Endothelial cell of umbilical vein (primary cell): ENCODE data around the gene SIGLEC6. TPM values are rescaled to one million over a fixed set of nuclear protein-coding genes. Genes with fewer than 3 reads are reported as not detected.

Experiments used
- BruUV-seq: library from RNA; stranded (reverse); fragments of 400-500 nt; replicated peaks from 2 replicates; lab custom pipeline; 2021; lab: Mats Ljungman, UMichigan
- CTCF ChIA-PET: fragments of 300-600, 350-600 bp; sonication (Branson Sonifier 250); formaldehyde crosslinking; loops from one replicate; lab custom pipeline; 2021; ENCODE audit warnings: antibody characterized with exemption, inconsistent platforms; lab: Charles Lee
- POLR2A ChIA-PET: fragments of 300-600, 350-600 bp; sonication (Branson Sonifier 250); formaldehyde crosslinking; loops from one replicate; lab custom pipeline; 2021; ENCODE audit warnings: antibody characterized with exemption, inconsistent platforms; lab: Charles Lee
- DNase-seq: peaks from one replicate; pipeline ENCODE4 v3.0.0-alpha.2; 2011; ENCODE audit warnings: low read depth, low spot score
- FAIRE-seq: peaks from 2 replicates; lab custom pipeline; 2011; peaks lifted over from hg19 to GRCh38; lab: Jason Lieb, UNC
- H2AFZ ChIP-seq: 2 replicates; pipeline ENCODE4 v1.6.0; 2012; ENCODE audit warnings: low read depth, low read length, control low read depth, inconsistent platforms
- H3K27ac ChIP-seq: 2 replicates; pipeline ENCODE4 v1.5.1; 2011; ENCODE audit warnings: low read depth, mild to moderate bottlenecking, control low read depth, low read length, moderate library complexity; ENCODE audit not compliant: insufficient read depth
- H3K27me3 ChIP-seq, 2 experiments: 2 replicates each; pipeline versions ENCODE4 v1.6.0 to v1.6.1; 2011; ENCODE audit warnings: low read length in 2 of 2, mixed read lengths in 1 of 2; ENCODE audit not compliant: control insufficient read depth in 2 of 2, insufficient read depth in 2 of 2
- H3K36me3 ChIP-seq, 2 experiments: 2 replicates in 1 of 2; 3 replicates in 1 of 2; pipeline ENCODE4 v1.5.1; 2011; ENCODE audit warnings: low read length in 2 of 2, mild to moderate bottlenecking in 1 of 2, moderate library complexity in 1 of 2; ENCODE audit not compliant: control insufficient read depth in 2 of 2, insufficient read depth in 2 of 2; ENCODE audit errors: extremely low read depth in 1 of 2
- H3K4me1 ChIP-seq: 3 replicates; pipeline ENCODE4 v1.5.1; 2011; ENCODE audit warnings: mild to moderate bottlenecking, low read length; ENCODE audit not compliant: control insufficient read depth, insufficient read depth; ENCODE audit errors: extremely low read depth
- H3K4me2 ChIP-seq: 2 replicates; pipeline ENCODE4 v1.6.1; 2011; ENCODE audit warnings: low read length, control low read depth, mixed read lengths; ENCODE audit not compliant: insufficient read depth
- H3K4me3 ChIP-seq, 3 experiments: fragments of 200-600 bp in 1 of 3; sonication (generic), shearing (Covaris generic) in 1 of 3; replicated peaks in 1 of 3; 2 replicates each; pipeline ENCODE4 v1.5.1; 2011 to 2016; ENCODE audit warnings: control low read depth in 3 of 3, low read length in 3 of 3, mild to moderate bottlenecking in 2 of 3, inconsistent platforms in 1 of 3, low read depth in 1 of 3, moderate library complexity in 1 of 3; ENCODE audit not compliant: insufficient read depth in 1 of 3
- H3K79me2 ChIP-seq: 2 replicates; pipeline ENCODE4 v1.6.0; 2012; ENCODE audit warnings: low read length, inconsistent platforms; ENCODE audit not compliant: control insufficient read depth, insufficient read depth
- H3K9ac ChIP-seq: replicated peaks from 2 replicates; pipeline ENCODE3; 2011; ENCODE audit warnings: low read length, control low read depth; ENCODE audit not compliant: insufficient read depth; ENCODE audit errors: extremely low read depth
- H3K9me1 ChIP-seq: replicated peaks from 3 replicates; pipeline ENCODE4 v1.6.0; 2011; ENCODE audit warnings: mild to moderate bottlenecking, low read length; ENCODE audit not compliant: control insufficient read depth, insufficient read depth; ENCODE audit errors: extremely low read depth
- H3K9me3 ChIP-seq: replicated peaks from 2 replicates; pipeline ENCODE4 v1.5.1; 2012; ENCODE audit warnings: low read length, inconsistent platforms; ENCODE audit not compliant: control insufficient read depth, insufficient read depth
- H4K20me1 ChIP-seq: replicated peaks from 2 replicates; pipeline ENCODE3; 2011; ENCODE audit warnings: mild to moderate bottlenecking, low read length; ENCODE audit not compliant: control insufficient read depth, insufficient read depth; ENCODE audit errors: extremely low read depth
- CTCF ChIP-seq, 2 donors: IDR thresholded peaks; 1 replicate in 1 of 2; 2 replicates in 1 of 2; pipeline ENCODE4 v1.5.1; 2011; ENCODE audit warnings: low read length in 2 of 2, mild to moderate bottlenecking in 2 of 2, moderate library complexity in 2 of 2, control low read depth in 1 of 2, inconsistent platforms in 1 of 2, low read depth in 1 of 2; ENCODE audit not compliant: insufficient read depth in 1 of 2; ENCODE audit errors: extremely low read depth in 1 of 2
- EZH2 ChIP-seq: IDR thresholded peaks from 2 replicates; pipeline ENCODE4 v1.6.1; 2012; ENCODE audit warnings: borderline replicate concordance, low read depth, mild to moderate bottlenecking, moderate library complexity, low read length, inconsistent platforms; ENCODE audit not compliant: severe bottlenecking
- FOS ChIP-seq: IDR thresholded peaks from 2 replicates; pipeline ENCODE4 v1.6.1; 2011; ENCODE audit warnings: mild to moderate bottlenecking, low read length, moderate library complexity, borderline replicate concordance; ENCODE audit not compliant: insufficient read depth
- GATA2 ChIP-seq: IDR thresholded peaks from 2 replicates; pipeline ENCODE4 v1.7.0; 2011; ENCODE audit warnings: low read depth, mild to moderate bottlenecking, moderate library complexity, mixed read lengths, low read length; ENCODE audit not compliant: insufficient read length, insufficient read depth
- JUN ChIP-seq: IDR thresholded peaks from 2 replicates; pipeline ENCODE4 v1.6.1; 2011; ENCODE audit warnings: borderline replicate concordance, low read depth; ENCODE audit not compliant: insufficient read length, insufficient read depth
- MAX ChIP-seq: IDR thresholded peaks from 2 replicates; pipeline ENCODE4 v1.6.1; 2011; ENCODE audit not compliant: insufficient read depth, insufficient read length
- MYC ChIP-seq: IDR thresholded peaks from one replicate; pipeline ENCODE4 v1.6.1; 2011; ENCODE audit warnings: mild to moderate bottlenecking, low read depth, low read length
- POLR2A ChIP-seq: IDR thresholded peaks from 2 replicates; pipeline ENCODE4 v1.6.1; 2012; ENCODE audit warnings: low read depth, mild to moderate bottlenecking, control low read depth, low read length
- POLR2AphosphoS5 ChIP-seq: IDR thresholded peaks from 2 replicates; pipeline ENCODE4 v1.6.1; 2012; ENCODE audit warnings: low read depth, mild to moderate bottlenecking, control low read depth, low read length, moderate library complexity; ENCODE audit not compliant: insufficient read depth
- dilution Hi-C: fragments of 300-500 bp; cut with MboI; formaldehyde crosslinking; loops from one replicate; pipeline ENCODE4 v1.15.0; 2019; ENCODE audit warnings: low sequenced_read_pairs; ENCODE audit not compliant: extremely low pct_ligation_motif_present
- intact Hi-C: fragments of 100-400 bp; cut with micrococcal nuclease; formaldehyde crosslinking; loops from one replicate; pipeline ENCODE4 v1.10.0; 2022
- polyA plus RNA-seq, 4 experiments: library from polyadenylated mRNA; depleted of rRNA in 3 of 4; stranded (reverse) in 3 of 4; unstranded in 1 of 4; fragments of >200 nt; gene quantifications; 2 replicates each; pipeline versions ENCODE4 v1.2.1 to v1.2.3, GENCODE V29; 2011 to 2012; ENCODE audit warnings: missing spikeins in 1 of 4
- total RNA-seq: library from RNA; stranded (reverse); gene quantifications from 2 replicates; pipeline ENCODE4 v1.2.3, GENCODE V29; 2021

The SIGLEC6 gene
- total and polyA plus RNA-seq, 2 donors (not counting 3 experiments of a cell fraction or from before 2014, with no cell fraction given): not detected

- Histone ChIP-seq H4K20me1 (no peaks in the 10 kb centered on the region), H3K4me3 (no peak overlapping the region), H3K9me3 (no peaks in the 10 kb centered on the region), H3K9me1 (no peaks in the 10 kb centered on the region), H3K27me3 (no peaks in the 10 kb centered on the region), H3K27ac (no peak overlapping the region), H3K9ac (no peak overlapping the region), H2AFZ (no peak overlapping the region), H3K36me3 (no peaks in the 10 kb centered on the region), H3K4me1 (peaks cover 28% of the 10 kb centered on the region), H3K4me2 (no peak overlapping the region), H3K79me2 (no peaks in the 10 kb centered on the region)
- no TSS peak for BruUV-seq
- POLR2A ChIA-PET: no interaction called here
- no peak for TF ChIP-seq MYC
- no peak for TF ChIP-seq GATA2
- TF ChIP-seq FOS: no peak
- TF ChIP-seq MAX: no peak
- TF ChIP-seq JUN: no peak
- TF ChIP-seq POLR2AphosphoS5: no peak
- no peak for TF ChIP-seq POLR2A
- no peak for TF ChIP-seq EZH2
- TF ChIP-seq CTCF (IDR thresholded peaks at IDR 0.05; ENCODE audit: extremely low read depth in 1 of 2, insufficient read depth in 1 of 2, low read depth in 1 of 2, low read length in 2 of 2): no peak
- CTCF ChIA-PET: no interaction called here
- dilution Hi-C loops (no loop called here), intact Hi-C loops (no loop called here)
- FAIRE-seq (no peak), DNase-seq (no peak)
Observed at GRCh38 chr19:51544038-51544437, 12.6 kb upstream of the SIGLEC6 start.
